ENCODE measurements around the gene CFAP65. TPM values are rescaled to one million over a fixed set of nuclear protein-coding genes. Genes with fewer than 3 reads are reported as not detected.

The CFAP65 gene
- total and polyA plus RNA-seq, 2 of the 13 experiments (the other 11 are each of a cell fraction or from before 2014, with no cell fraction given) = 0.05 TPM; not detected in 1

- TF ChIP-seq ZBTB37 (CRISPR knock-in tag; IDR thresholded peaks at IDR 0.05) (no peak), KDM5A (IDR thresholded peaks at IDR 0.05; ENCODE audit: borderline replicate concordance, low read length) (no peak), MED13 (CRISPR knock-in tag; IDR thresholded peaks at IDR 0.05) (no peak), ZNF430 (CRISPR knock-in tag; IDR thresholded peaks at IDR 0.05) (no peak), MIER2 (CRISPR knock-in tag; IDR thresholded peaks at IDR 0.05) (no peak), BCL3 (CRISPR knock-in tag; IDR thresholded peaks at IDR 0.05) (no peak), ZMYM4 (CRISPR knock-in tag; IDR thresholded peaks at IDR 0.05) (no peak), MYC (CRISPR knock-in tag; IDR thresholded peaks at IDR 0.05; ENCODE audit: borderline replicate concordance) (0 out of 2 replicates have a peak, but pooled peaks have one; percentile 28), ZFP91 (CRISPR knock-in tag; IDR thresholded peaks at IDR 0.05; ENCODE audit: borderline replicate concordance) (0 out of 2 replicates have a peak, but pooled peaks have one; percentile 18), ZNF678 (CRISPR knock-in tag; IDR thresholded peaks at IDR 0.05) (no peak)
These were observed 87.9 kb downstream of the CFAP65 start (continued) for GRCh38 chr2:218953366-218953954.

MicroRNA genes within 50 kb of the gene (microRNA counts, 767-probe panel; counts per million panel counts)
- microRNA hsa-miR-3131 (not detected), microRNA hsa-miR-375 (not detected)

Small RNAs within 50 kb of the gene (microRNA-seq; reads per million reads assigned to microRNA genes)
- gene MIR3131 (5.4 reads per million, percentile 34 among the genes with 10 or more reads in this experiment), gene MIR375 (9.7 reads per million, percentile 45 among the genes with 10 or more reads in this experiment)

Small RNAs within 50 kb of the gene (small RNA-seq; reads per million reads assigned to genes)
- 0 reads per million in 3 experiments for gene MIR3131 (ENCODE audit: insufficient read depth in 2 of 3, insufficient read length in 3 of 3, low read depth in 2 of 3, low replicate concordance in 1 of 3)
- gene MIR375 (ENCODE audit: insufficient read depth in 2 of 3, insufficient read length in 3 of 3, low read depth in 2 of 3, low replicate concordance in 1 of 3) = 0.51 to 41.6 (median 13.0) reads per million in 3 experiments

Other genes with a start within 250 kb of the CFAP65 start
- not detected in 2 replicates for gene PRKAG3, start 209.7 kb downstream of the CFAP65 start, total RNA-seq (2016; rRNA removed; fragmentation: Illumina TruSeq; extraction: Trizol)
- gene PRKAG3, start 209.7 kb downstream of the CFAP65 start, polyA plus RNA-seq (2011; rRNA removed) = not detected in 2 replicates
- 0.20 TPM in 1 of 2 replicates, not detected in the other for gene WNT6, start 181.7 kb downstream of the CFAP65 start, total RNA-seq (2016; rRNA removed; fragmentation: Illumina TruSeq; extraction: Trizol)
- gene WNT6, start 181.7 kb downstream of the CFAP65 start, polyA plus RNA-seq (2011; rRNA removed) = 0.09 TPM in 1 of 2 replicates, not detected in the other
- not detected in 2 replicates for gene WNT10A, start 160.7 kb downstream of the CFAP65 start, total RNA-seq (2016; rRNA removed; fragmentation: Illumina TruSeq; extraction: Trizol)
- 0.03 TPM in 1 of 2 replicates, not detected in the other for gene WNT10A, start 160.7 kb downstream of the CFAP65 start, polyA plus RNA-seq (2011; rRNA removed)
- gene CDK5R2, start 81.8 kb downstream of the CFAP65 start, total RNA-seq (2016; rRNA removed; fragmentation: Illumina TruSeq; extraction: Trizol) = not detected in 2 replicates
- not detected in 2 replicates for gene CDK5R2, start 81.8 kb downstream of the CFAP65 start, polyA plus RNA-seq (2011; rRNA removed)
- not detected in 2 replicates for gene FEV, start 56.3 kb downstream of the CFAP65 start, total RNA-seq (2016; rRNA removed; fragmentation: Illumina TruSeq; extraction: Trizol)
- not detected in 2 replicates for gene FEV, start 56.3 kb downstream of the CFAP65 start, polyA plus RNA-seq (2011; rRNA removed)
- not detected in 2 replicates for gene CRYBA2, start 48.1 kb downstream of the CFAP65 start, total RNA-seq (2016; rRNA removed; fragmentation: Illumina TruSeq; extraction: Trizol)
- not detected in 2 replicates for gene CRYBA2, start 48.1 kb downstream of the CFAP65 start, polyA plus RNA-seq (2011; rRNA removed)
- gene IHH, start 19.4 kb upstream of the CFAP65 start, total RNA-seq (2016; rRNA removed; fragmentation: Illumina TruSeq; extraction: Trizol) = 0.15 and 0.42 TPM in 2 replicates
- gene IHH, start 19.4 kb upstream of the CFAP65 start, polyA plus RNA-seq (2011; rRNA removed) = 0.10 TPM in 1 of 2 replicates, not detected in the other
- 30.7 and 42.1 TPM in 2 replicates for gene NHEJ1, start 119.3 kb upstream of the CFAP65 start, total RNA-seq (2016; rRNA removed; fragmentation: Illumina TruSeq; extraction: Trizol)
- gene NHEJ1, start 119.3 kb upstream of the CFAP65 start, polyA plus RNA-seq (2011; rRNA removed) = 23.8 and 30.0 TPM in 2 replicates
- 0.38 TPM in 1 of 2 replicates, not detected in the other for gene SLC23A3, start 128.5 kb upstream of the CFAP65 start, total RNA-seq (2016; rRNA removed; fragmentation: Illumina TruSeq; extraction: Trizol)
- 0.78 and 2.1 TPM in 2 replicates for gene SLC23A3, start 128.5 kb upstream of the CFAP65 start, polyA plus RNA-seq (2011; rRNA removed)
- gene CNPPD1, start 135.4 kb upstream of the CFAP65 start, total RNA-seq (2016; rRNA removed; fragmentation: Illumina TruSeq; extraction: Trizol) = 24.8 and 35.5 TPM in 2 replicates
- 49.4 and 60.7 TPM in 2 replicates for gene CNPPD1, start 135.4 kb upstream of the CFAP65 start, polyA plus RNA-seq (2011; rRNA removed)
- gene RETREG2, start 136.8 kb upstream of the CFAP65 start, total RNA-seq (2016; rRNA removed; fragmentation: Illumina TruSeq; extraction: Trizol) = 59.7 and 86.0 TPM in 2 replicates
- gene RETREG2, start 136.8 kb upstream of the CFAP65 start, polyA plus RNA-seq (2011; rRNA removed) = 134 and 137 TPM in 2 replicates
- 39.4 and 53.3 TPM in 2 replicates for gene ZFAND2B, start 165.3 kb upstream of the CFAP65 start, total RNA-seq (2016; rRNA removed; fragmentation: Illumina TruSeq; extraction: Trizol)
- 115 and 139 TPM in 2 replicates for gene ZFAND2B, start 165.3 kb upstream of the CFAP65 start, polyA plus RNA-seq (2011; rRNA removed)
- 51.3 and 137 TPM in 2 replicates for gene ABCB6, start 177.4 kb upstream of the CFAP65 start, total RNA-seq (2016; rRNA removed; fragmentation: Illumina TruSeq; extraction: Trizol)
- gene ABCB6, start 177.4 kb upstream of the CFAP65 start, polyA plus RNA-seq (2011; rRNA removed) = 91.1 and 106 TPM in 2 replicates
- 22.2 and 35.0 TPM in 2 replicates for gene ATG9A, start 188.1 kb upstream of the CFAP65 start, total RNA-seq (2016; rRNA removed; fragmentation: Illumina TruSeq; extraction: Trizol)
- gene ATG9A, start 188.1 kb upstream of the CFAP65 start, polyA plus RNA-seq (2011; rRNA removed) = 131 and 172 TPM in 2 replicates
- gene ANKZF1, start 188.3 kb upstream of the CFAP65 start, total RNA-seq (2016; rRNA removed; fragmentation: Illumina TruSeq; extraction: Trizol) = 14.6 and 25.3 TPM in 2 replicates
- gene ANKZF1, start 188.3 kb upstream of the CFAP65 start, polyA plus RNA-seq (2011; rRNA removed) = 128 and 131 TPM in 2 replicates
- gene GLB1L, start 203.9 kb upstream of the CFAP65 start, total RNA-seq (2016; rRNA removed; fragmentation: Illumina TruSeq; extraction: Trizol) = 2.7 and 6.8 TPM in 2 replicates
- gene GLB1L, start 203.9 kb upstream of the CFAP65 start, polyA plus RNA-seq (2011; rRNA removed) = 6.2 and 7.3 TPM in 2 replicates
- 27.0 and 28.0 TPM in 2 replicates for gene STK16, start 204.0 kb upstream of the CFAP65 start, total RNA-seq (2016; rRNA removed; fragmentation: Illumina TruSeq; extraction: Trizol)
- 50.9 and 60.5 TPM in 2 replicates for gene STK16, start 204.0 kb upstream of the CFAP65 start, polyA plus RNA-seq (2011; rRNA removed)
- gene TUBA4B, start 211.7 kb upstream of the CFAP65 start, total RNA-seq (2016; rRNA removed; fragmentation: Illumina TruSeq; extraction: Trizol) = 0.18 and 0.29 TPM in 2 replicates
- 0.18 and 0.22 TPM in 2 replicates for gene TUBA4B, start 211.7 kb upstream of the CFAP65 start, polyA plus RNA-seq (2011; rRNA removed)
- gene TUBA4A, start 212.4 kb upstream of the CFAP65 start, total RNA-seq (2016; rRNA removed; fragmentation: Illumina TruSeq; extraction: Trizol) = 0.97 and 1.3 TPM in 2 replicates
- gene TUBA4A, start 212.4 kb upstream of the CFAP65 start, polyA plus RNA-seq (2011; rRNA removed) = 12.7 and 19.5 TPM in 2 replicates
- gene DNAJB2, start 237.8 kb upstream of the CFAP65 start, total RNA-seq (2016; rRNA removed; fragmentation: Illumina TruSeq; extraction: Trizol) = 18.6 and 21.3 TPM in 2 replicates
- gene DNAJB2, start 237.8 kb upstream of the CFAP65 start, polyA plus RNA-seq (2011; rRNA removed) = 31.1 and 55.2 TPM in 2 replicates

Data from HepG2 (cell line).